GM19372 (cell line): ENCODE data around the gene TUBB4B.

ENCODE experiments used
- ATAC-seq: cut with Tn5 transposase; IDR thresholded peaks from one replicate; pipeline ENCODE4 v1.9.1; 2021; ENCODE audit warnings: mild to moderate bottlenecking, low read depth, moderate library complexity; ENCODE audit not compliant: unreplicated experiment

Gene TUBB4B

GRCh38 chr9:137267933-137268355 lies 26.9 kb downstream of the TUBB4B start:
- no peak for ATAC-seq

GRCh38 chr9:137268538-137269201 lies 27.6 kb downstream of the TUBB4B start:
- ATAC-seq, result no peak

- no peak for ATAC-seq
Observed at GRCh38 chr9:137269231-137269772, 28.2 kb downstream of the TUBB4B start.

GRCh38 chr9:137270929-137271695 lies 30.0 kb downstream of the TUBB4B start:
- ATAC-seq, result no peak

- ATAC-seq, result no peak
Observed at GRCh38 chr9:137271696-137272076, 30.6 kb downstream of the TUBB4B start.

- no peak for ATAC-seq
Observed at GRCh38 chr9:137272241-137273094, 31.4 kb downstream of the TUBB4B start.

GRCh38 chr9:137273095-137273490 lies 32.0 kb downstream of the TUBB4B start:
- ATAC-seq, result no peak

- ATAC-seq, result no peak
Observed at GRCh38 chr9:137273611-137274320, 32.7 kb downstream of the TUBB4B start.

GRCh38 chr9:137275203-137275587 lies 34.1 kb downstream of the TUBB4B start:
- ATAC-seq, result no peak

GRCh38 chr9:137275588-137276472 lies 34.7 kb downstream of the TUBB4B start:
- no peak for ATAC-seq

GRCh38 chr9:137276473-137277328 lies 35.6 kb downstream of the TUBB4B start:
- no peak for ATAC-seq

- peak; percentile 71 for ATAC-seq
Observed at GRCh38 chr9:137277329-137278041, 36.4 kb downstream of the TUBB4B start, which contains the start of gene TOR4A. Gene TOR4A, plus strand, starts transcription at chr9:137277726. Its CDS starts 964 bp downstream, at chr9:137278690.

- ATAC-seq, result no peak
Observed at GRCh38 chr9:137278061-137278701, 37.1 kb downstream of the TUBB4B start.

- no peak for ATAC-seq
Observed at GRCh38 chr9:137278721-137279711, 37.9 kb downstream of the TUBB4B start.

- ATAC-seq, result no peak
Observed at GRCh38 chr9:137279741-137280473, 38.8 kb downstream of the TUBB4B start.
